NAMALWA (cell line): ENCODE results near the gene BOD1.
A peak's percentile ranks its signal among the peaks of the same experiment; 100 is the strongest.
"Not testable (repeated sequence)": the region's sequence is repeated elsewhere in the genome, so short reads cannot be mapped to it uniquely, and the experiment has no call there.

ENCODE experiments used
- DNase-seq: peaks from one replicate; pipeline ENCODE4 v3.0.0-alpha.2; 2015; ENCODE audit warnings: low spot score

The BOD1 gene

GRCh38 chr5:173615884-173616576 is 420 bp downstream of the BOD1 start:
- peak; percentile 94 for DNase-seq

- DNase-seq: no peak
Measured at GRCh38 chr5:173614591-173614990, 1.9 kb downstream of the BOD1 start.

GRCh38 chr5:173613433-173614159 is 2.9 kb downstream of the BOD1 start:
- no peak for DNase-seq

- DNase-seq: no peak
Measured at GRCh38 chr5:173612948-173613347, 3.5 kb downstream of the BOD1 start.

- DNase-seq: no peak
Measured at GRCh38 chr5:173611706-173612105, 4.7 kb downstream of the BOD1 start.

- DNase-seq: no peak
Measured at GRCh38 chr5:173604141-173604540, 12.3 kb downstream of the BOD1 start.

- no peak for DNase-seq
Measured at GRCh38 chr5:173602423-173602822, 14.0 kb downstream of the BOD1 start.

- DNase-seq: no peak
Measured at GRCh38 chr5:173598686-173599085, 17.8 kb downstream of the BOD1 start.

- DNase-seq: no peak
Measured at GRCh38 chr5:173597304-173597703, 19.1 kb downstream of the BOD1 start.

GRCh38 chr5:173595841-173596240 is 20.6 kb downstream of the BOD1 start:
- no peak for DNase-seq

- DNase-seq: no peak
Measured at GRCh38 chr5:173594061-173594460, 22.4 kb downstream of the BOD1 start.

GRCh38 chr5:173592050-173592669 is 24.3 kb downstream of the BOD1 start:
- DNase-seq: peak; percentile 72

GRCh38 chr5:173591056-173591514 is 25.4 kb downstream of the BOD1 start:
- no peak for DNase-seq

GRCh38 chr5:173590436-173591055 is 25.9 kb downstream of the BOD1 start:
- DNase-seq: no peak

- DNase-seq: not testable (repeated sequence)
Measured at GRCh38 chr5:173586133-173586532, 30.3 kb downstream of the BOD1 start.

- no peak for DNase-seq
Measured at GRCh38 chr5:173583346-173583745, 33.1 kb downstream of the BOD1 start.

- DNase-seq: no peak
Measured at GRCh38 chr5:173582216-173583111, 34.0 kb downstream of the BOD1 start.

- peak; percentile 83 for DNase-seq
Measured at GRCh38 chr5:173581408-173582215, 34.8 kb downstream of the BOD1 start.

GRCh38 chr5:173578947-173579615 is 37.4 kb downstream of the BOD1 start:
- no peak for DNase-seq

- no peak for DNase-seq
Measured at GRCh38 chr5:173577817-173578216, 38.6 kb downstream of the BOD1 start.
